Stimulated activated CD4-positive, alpha-beta T cell treated with anti-CD3 and anti-CD28 coated beads, TNF-alpha, amount 100 ng/mL, for 48 hours (primary cell): Measurements from ENCODE around the gene CFAP46.
"Not testable (repeated sequence)": the region's sequence is repeated elsewhere in the genome, so short reads cannot be mapped to it uniquely, and the experiment has no call there.

Source experiments
- DNase-seq, 3 donors: peaks; one replicate each; pipeline ENCODE4 v3.0.0-alpha.2; 2020; ENCODE audit warnings: low read depth in 3 of 3

CFAP46 gene

GRCh38 chr10:132844069-132844809 lies 98.1 kb downstream of the CFAP46 start:
- no peak for DNase-seq

GRCh38 chr10:132843276-132843675 lies 99.1 kb downstream of the CFAP46 start:
- not testable (repeated sequence) for DNase-seq

GRCh38 chr10:132842397-132842796 lies 100.0 kb downstream of the CFAP46 start:
- DNase-seq: no peak

- no peak for DNase-seq
Observed at GRCh38 chr10:132841615-132841975, 100.8 kb downstream of the CFAP46 start.

GRCh38 chr10:132840698-132841614 lies 101.4 kb downstream of the CFAP46 start:
- DNase-seq: no peak

- DNase-seq: no peak
Observed at GRCh38 chr10:132839061-132839460, 103.3 kb downstream of the CFAP46 start.

- DNase-seq: no peak
Observed at GRCh38 chr10:132838346-132838970, 103.9 kb downstream of the CFAP46 start.

GRCh38 chr10:132837905-132838304 lies 104.5 kb downstream of the CFAP46 start:
- DNase-seq: no peak

- peak in 1 of 3 donors; percentile 27 for DNase-seq
Observed at GRCh38 chr10:132836832-132837540, 105.4 kb downstream of the CFAP46 start.

- no peak for DNase-seq
Observed at GRCh38 chr10:132836248-132836831, 106.0 kb downstream of the CFAP46 start.

- no peak for DNase-seq
Observed at GRCh38 chr10:132835848-132836233, 106.5 kb downstream of the CFAP46 start.

GRCh38 chr10:132834891-132835847 lies 107.2 kb downstream of the CFAP46 start:
- DNase-seq: no peak

GRCh38 chr10:132834311-132834761 lies 108.0 kb downstream of the CFAP46 start:
- no peak for DNase-seq

GRCh38 chr10:132833421-132834111 lies 108.8 kb downstream of the CFAP46 start:
- DNase-seq: no peak

GRCh38 chr10:132832186-132832969 lies 110.0 kb downstream of the CFAP46 start:
- DNase-seq: no peak

GRCh38 chr10:132829403-132829802 lies 113.0 kb downstream of the CFAP46 start:
- no peak for DNase-seq

- DNase-seq: no peak
Observed at GRCh38 chr10:132828681-132829080, 113.7 kb downstream of the CFAP46 start.

GRCh38 chr10:132827861-132828539 lies 114.4 kb downstream of the CFAP46 start:
- DNase-seq: no peak
